NCI-H460 (cell line): ENCODE results near the gene SCNN1B. TPM values are rescaled to one million over a fixed set of nuclear protein-coding genes. Genes with fewer than 3 reads are reported as not detected.
"Not testable (repeated sequence)": the region's sequence is repeated elsewhere in the genome, so short reads cannot be mapped to it uniquely, and the experiment has no call there.

Experiments
- DNase-seq: peaks from one replicate; pipeline ENCODE4 v3.0.0-alpha.2; 2016; ENCODE audit warnings: low read depth; ENCODE audit errors: extremely low read depth
- total RNA-seq: library from RNA; depleted of rRNA; stranded (reverse); fragments of >200 nt; shearing (Covaris generic); gene quantifications from 2 replicates; pipeline ENCODE4 v1.2.3, GENCODE V29; 2014

The SCNN1B gene
- total RNA-seq, 1 experiment from 2014 or later: not detected

DNA sequence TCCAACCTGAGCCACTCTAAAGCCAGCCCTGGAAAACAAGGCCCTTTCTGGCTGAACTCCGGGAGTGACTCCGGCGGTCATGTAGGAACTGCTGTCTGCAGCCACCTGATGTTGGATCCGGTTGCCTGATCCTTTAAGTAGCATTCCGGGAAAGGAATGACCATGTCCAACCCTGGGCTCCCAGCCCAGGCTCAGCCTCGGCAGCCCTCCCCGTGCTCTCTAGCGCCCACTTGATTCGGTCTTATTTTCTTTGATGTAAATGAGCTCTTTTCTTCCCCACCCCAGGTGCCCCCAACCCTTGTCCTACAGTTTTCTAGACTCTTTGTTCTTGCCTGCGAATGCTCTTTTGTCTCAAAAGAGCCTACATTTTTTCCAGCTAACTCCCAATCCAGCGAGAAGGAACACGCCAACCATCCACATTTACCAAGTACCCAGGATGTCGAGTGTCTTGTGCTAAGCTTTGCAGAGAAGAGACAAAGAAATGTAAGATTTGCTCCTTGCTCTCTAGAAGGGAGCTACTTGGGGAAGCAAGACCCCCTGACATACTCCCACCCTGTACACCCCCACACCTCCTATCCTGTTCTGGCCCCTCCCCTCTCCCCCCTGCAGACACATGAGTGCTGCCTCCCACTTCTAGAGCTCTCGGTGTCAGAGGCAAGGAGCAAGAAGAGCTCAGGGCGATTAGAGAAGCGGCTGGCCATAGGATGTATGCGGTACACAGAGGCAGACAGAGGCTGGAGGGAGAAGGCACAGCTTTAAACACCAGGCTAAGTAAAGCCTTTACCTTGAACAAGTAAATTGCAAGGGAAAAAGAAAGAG is 97.1 kb downstream of the SCNN1B start:
- DNase-seq: no peak

DNA sequence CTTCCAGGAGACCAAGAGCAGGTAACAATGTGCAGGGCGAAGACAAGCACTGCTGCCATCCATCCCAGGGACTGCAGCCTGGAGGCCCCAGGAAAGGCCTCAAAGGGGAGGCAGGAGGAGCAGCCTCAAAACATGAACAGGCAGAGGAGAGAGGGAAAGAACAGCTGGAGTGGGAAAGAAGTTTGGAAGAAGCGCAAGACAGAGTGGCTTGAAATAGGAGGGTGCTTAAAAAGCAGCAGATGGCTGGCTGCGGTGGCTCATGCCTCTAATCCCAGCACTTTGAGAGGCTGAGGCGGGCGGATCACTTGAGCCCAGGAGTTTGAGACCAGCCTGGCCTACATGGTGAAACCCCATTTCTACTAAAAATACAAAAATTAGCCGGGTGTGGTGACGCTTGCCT is 98.3 kb downstream of the SCNN1B start:
- not testable (repeated sequence) for DNase-seq

DNA sequence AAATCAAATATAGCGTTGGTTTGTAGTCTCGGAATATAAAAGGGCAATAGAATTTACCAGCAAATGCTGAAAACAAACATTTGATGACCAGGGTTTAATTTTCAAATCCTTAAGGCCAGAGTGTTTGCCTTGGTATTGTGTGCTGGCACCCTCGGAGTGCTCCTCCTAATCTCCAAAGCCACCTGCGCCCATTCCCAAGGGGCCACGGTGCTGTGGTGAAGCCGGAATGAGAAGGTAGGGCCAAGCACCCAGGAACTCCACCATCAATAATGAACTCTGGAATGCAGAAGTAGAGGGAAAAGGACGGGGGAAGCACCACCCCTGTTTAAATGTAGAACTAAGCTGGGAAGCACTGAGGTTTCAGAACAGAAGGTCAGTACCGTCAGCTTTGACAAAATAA is 99.0 kb downstream of the SCNN1B start:
- DNase-seq: no peak

DNA sequence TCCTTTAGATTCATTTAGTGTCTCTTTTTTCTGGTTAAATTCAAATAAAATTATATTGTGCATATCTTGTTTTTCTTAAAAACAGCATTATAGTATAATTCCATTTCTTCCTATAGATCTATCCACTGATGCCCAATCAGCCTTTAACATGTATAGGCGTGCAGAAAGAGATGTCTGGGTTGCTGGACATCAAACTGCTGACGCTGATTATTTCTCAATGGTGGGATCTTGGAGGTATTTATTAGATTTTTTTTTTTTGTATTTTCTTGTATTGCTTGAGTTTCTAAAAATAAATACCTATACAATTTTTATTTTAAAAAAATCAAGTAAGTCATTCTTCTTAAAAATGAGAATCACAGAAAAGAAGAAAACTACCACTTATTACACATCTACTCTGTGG is 100.0 kb downstream of the SCNN1B start:
- DNase-seq: no peak

- DNase-seq: no peak
Observed at GRCh38 chr16:23403547-23403946, 101.4 kb downstream of the SCNN1B start.

DNA sequence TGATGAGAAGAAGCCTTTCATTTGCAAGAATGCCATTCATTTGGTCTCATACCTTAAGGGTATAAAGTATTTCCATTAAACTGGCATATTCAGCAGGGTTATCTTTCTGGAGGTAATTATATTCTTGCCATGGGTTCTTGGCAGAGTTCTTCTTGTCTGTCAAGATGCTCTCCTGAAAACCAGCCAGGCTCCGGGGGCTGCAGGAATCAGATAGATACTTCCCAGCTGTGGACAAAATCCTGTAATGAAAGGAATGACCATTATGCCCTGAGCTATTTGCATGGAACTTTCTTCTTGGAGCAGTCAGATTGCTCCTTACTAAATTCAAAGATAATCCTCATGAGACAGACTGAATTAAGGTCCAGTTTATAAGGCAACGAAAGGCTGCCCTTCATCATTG is 103.9 kb downstream of the SCNN1B start:
- DNase-seq: no peak

DNA sequence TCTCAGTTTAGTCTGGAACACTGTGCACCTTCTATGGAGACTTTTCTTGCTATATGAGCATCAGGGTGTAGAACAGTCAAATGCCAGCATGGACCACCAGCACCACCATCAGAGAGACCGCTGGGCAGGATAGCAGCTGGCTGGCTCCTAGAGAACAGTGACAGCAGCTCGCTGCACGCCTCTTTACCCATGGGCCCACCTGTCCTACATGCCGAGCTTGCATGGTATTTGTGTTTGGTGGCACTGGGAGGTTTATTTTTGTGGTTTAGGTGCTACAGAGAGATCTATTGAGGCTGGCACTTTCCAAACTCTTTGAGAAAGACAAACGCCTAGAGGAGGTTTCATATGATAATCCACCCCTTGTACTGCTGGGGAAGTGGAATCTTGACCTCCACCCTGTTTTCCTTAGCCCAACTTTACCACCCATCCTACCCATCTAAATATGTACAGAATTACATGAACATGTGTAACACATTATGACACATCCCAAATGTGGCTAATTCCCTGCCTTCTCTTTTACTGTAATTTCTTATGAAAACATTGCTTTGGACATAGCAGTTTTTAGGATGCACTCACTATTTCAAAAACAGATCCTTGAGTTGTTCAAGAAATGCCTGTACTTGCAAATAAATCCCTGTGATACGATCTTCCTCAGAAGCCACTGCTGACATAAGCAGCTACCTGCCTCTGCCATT is 104.6 kb downstream of the SCNN1B start:
- no peak for DNase-seq

- no peak for DNase-seq
Observed at GRCh38 chr16:23407436-23408127, 105.5 kb downstream of the SCNN1B start.

DNA sequence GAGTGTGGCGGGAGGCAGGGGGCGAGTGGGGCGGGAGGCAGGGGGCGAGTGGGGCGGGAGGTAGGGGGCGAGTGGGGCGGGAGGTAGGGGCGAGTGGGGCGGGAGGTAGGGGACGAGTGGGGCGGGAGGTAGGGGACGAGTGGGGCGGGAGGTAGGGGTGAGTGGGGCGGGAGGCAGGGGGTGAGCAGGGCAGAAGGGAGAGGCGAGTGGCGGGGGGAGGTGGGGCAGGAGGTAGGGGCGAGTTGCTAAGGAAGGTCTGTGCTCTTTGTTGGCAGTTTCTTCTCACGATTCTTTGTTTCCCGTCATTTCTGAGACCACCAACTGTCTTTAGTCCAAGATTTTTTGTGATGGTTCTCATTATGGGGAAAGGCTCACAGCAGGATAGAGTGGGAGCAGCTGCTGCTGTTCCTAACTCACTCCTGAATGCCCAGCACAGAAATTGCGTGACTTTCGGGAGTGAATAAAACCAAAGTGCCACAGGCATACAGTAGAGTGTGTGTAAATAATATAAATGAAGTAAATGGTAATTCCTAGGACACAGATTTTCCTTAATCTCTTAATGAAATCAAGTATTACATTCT is 106.2 kb downstream of the SCNN1B start:
- no peak for DNase-seq

DNA sequence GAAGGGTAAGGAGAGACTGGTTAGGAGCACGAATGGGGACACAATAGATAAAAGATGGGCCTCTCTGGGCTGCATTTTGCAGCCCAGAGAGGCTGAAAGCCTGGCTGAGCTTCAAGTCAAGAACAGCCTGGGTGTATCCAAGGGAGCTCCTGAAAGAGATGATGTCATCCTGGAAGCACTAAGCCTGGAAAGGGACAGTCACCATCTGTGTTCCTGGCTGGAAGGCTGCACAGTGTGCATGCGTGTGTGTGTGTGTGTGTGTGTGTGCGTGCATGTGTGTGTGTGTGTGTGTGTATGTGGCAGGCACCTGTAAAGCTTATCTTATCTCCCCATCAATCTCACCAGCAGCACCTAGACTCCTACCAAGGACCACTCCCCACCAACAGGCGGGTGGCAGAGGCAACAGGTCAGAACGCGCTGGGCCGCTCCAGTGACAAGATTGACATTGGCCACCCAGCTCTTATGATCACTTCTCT is 106.8 kb downstream of the SCNN1B start:
- no peak for DNase-seq

GRCh38 chr16:23409522-23409921 is 107.4 kb downstream of the SCNN1B start:
- DNase-seq: no peak

- DNase-seq: no peak
Observed at GRCh38 chr16:23410176-23410575, 108.1 kb downstream of the SCNN1B start.

GRCh38 chr16:23414731-23415130 is 112.6 kb downstream of the SCNN1B start:
- DNase-seq: no peak

- DNase-seq: no peak
Observed at GRCh38 chr16:23416816-23417215, 114.7 kb downstream of the SCNN1B start.

DNA sequence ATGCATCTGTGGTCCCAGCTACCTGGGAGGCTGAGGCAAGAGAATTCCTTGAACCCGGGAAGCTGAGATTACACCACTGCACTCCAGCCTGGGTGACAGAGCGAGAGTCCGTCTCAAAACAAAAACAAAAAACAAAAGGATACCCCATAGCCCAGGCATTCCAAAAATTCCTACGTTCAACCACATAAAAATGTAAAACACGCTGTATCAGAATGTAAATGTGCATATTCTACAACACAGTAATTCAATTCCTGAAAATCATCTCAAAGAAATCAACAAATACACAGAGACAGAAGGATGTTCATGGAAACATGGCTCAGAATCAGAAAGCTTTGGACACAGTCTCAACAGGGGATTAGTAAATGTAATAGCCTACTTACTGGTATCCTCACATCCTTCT is 117.9 kb downstream of the SCNN1B start:
- DNase-seq: no peak

DNA sequence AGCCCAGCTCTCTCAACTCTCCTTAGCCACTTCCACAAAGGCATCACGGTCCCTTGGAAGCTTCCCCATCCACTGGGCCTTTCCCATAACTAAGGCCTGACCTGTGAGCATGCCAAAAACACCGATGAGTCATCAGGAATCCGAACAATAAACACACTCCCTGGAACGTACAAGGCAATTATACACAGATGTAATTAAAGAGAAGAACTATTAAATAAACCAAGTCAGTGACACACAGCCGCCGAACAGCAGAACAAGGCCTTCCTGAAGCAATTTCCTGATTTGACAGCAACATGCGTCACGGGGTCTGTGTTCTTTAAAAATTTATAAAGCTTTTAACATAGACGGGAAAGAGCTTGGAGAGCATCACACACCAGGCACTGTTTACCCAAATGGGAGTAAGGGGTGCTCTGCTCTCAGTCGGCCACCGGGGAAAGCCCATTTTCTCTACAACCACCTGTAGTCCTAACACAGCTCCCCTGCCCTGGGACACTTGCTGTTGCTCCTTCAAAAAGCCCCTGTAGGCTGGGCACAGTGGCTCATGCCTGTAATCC is 121.5 kb downstream of the SCNN1B start:
- DNase-seq: peak; percentile 53

- peak; percentile 42 for DNase-seq
Observed at GRCh38 chr16:23424292-23424958, 122.3 kb downstream of the SCNN1B start.

DNA sequence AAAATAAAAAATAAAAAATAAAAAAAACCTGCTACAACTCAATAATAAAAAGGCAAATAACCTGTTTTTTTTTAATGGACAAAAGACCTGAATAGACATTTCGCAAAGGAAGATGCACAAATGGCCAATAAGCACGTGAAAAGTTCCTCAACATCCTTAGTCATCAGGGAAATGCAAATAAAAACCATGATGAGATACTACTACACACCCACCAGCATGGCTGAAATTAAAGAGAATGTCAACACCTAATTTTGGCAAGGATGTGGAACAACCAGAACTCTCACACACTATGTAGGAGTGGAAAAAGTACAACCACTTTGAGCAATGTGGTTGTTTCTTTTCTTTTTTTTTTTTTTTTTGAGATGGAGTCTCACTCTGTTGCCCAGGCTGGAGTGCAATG is 126.2 kb downstream of the SCNN1B start:
- DNase-seq: no peak
